Measurements from ENCODE around the gene GRIN1.

Gene GRIN1

GRCh38 chr9:137156567-137157375, 17.8 kb downstream of the GRIN1 start:
- H3K9me3 ChIP-seq (ENCODE audit: low read length): no peaks in the 10 kb centered on the region

GRCh38 chr9:137157618-137158415, 18.9 kb downstream of the GRIN1 start:
- Histone ChIP-seq H3K9me3 (ENCODE audit: low read length) (no peaks in the 10 kb centered on the region), H3K4me3 (ENCODE audit: low read length) (no peak overlapping the region), H3K27me3 (ENCODE audit: insufficient read depth, low read length) (peaks cover 71% of the 10 kb centered on the region), H3K36me3 (ENCODE audit: insufficient read depth, low read length) (no peaks in the 10 kb centered on the region), H2AFZ (ENCODE audit: low read depth, low read length) (no peak overlapping the region), H3K4me1 (ENCODE audit: insufficient read depth, low read length) (peaks cover 11% of the 10 kb centered on the region)

More at GRCh38 chr9:137156567-137157375, 17.8 kb downstream of the GRIN1 start:
- H3K36me3 ChIP-seq (ENCODE audit: insufficient read depth, low read length): no peaks in the 10 kb centered on the region
- H3K27me3 ChIP-seq (ENCODE audit: insufficient read depth, low read length): peaks cover 64% of the 10 kb centered on the region
- H3K4me1 ChIP-seq (ENCODE audit: insufficient read depth, low read length): peaks cover 7% of the 10 kb centered on the region
- H2AFZ ChIP-seq (ENCODE audit: low read depth, low read length): no peak overlapping the region
- H3K4me3 ChIP-seq (ENCODE audit: low read length): no peak overlapping the region

- H3K36me3 ChIP-seq (ENCODE audit: insufficient read depth, low read length): no peaks in the 10 kb centered on the region
- peaks cover 78% of the 10 kb centered on the region for H3K27me3 ChIP-seq (ENCODE audit: insufficient read depth, low read length)
- H3K9me3 ChIP-seq (ENCODE audit: low read length): no peaks in the 10 kb centered on the region
- H2AFZ ChIP-seq (ENCODE audit: low read depth, low read length): no peak overlapping the region
- H3K4me3 ChIP-seq (ENCODE audit: low read length): no peak overlapping the region
- peaks cover 11% of the 10 kb centered on the region for H3K4me1 ChIP-seq (ENCODE audit: insufficient read depth, low read length)
Observed at GRCh38 chr9:137158625-137159024, 19.7 kb downstream of the GRIN1 start.

- Histone ChIP-seq H2AFZ (ENCODE audit: low read depth, low read length) (no peak overlapping the region), H3K36me3 (ENCODE audit: insufficient read depth, low read length) (no peaks in the 10 kb centered on the region), H3K4me1 (ENCODE audit: insufficient read depth, low read length) (peaks cover 11% of the 10 kb centered on the region), H3K27me3 (ENCODE audit: insufficient read depth, low read length) (peaks cover 86% of the 10 kb centered on the region), H3K4me3 (ENCODE audit: low read length) (no peak overlapping the region), H3K9me3 (ENCODE audit: low read length) (no peaks in the 10 kb centered on the region)
Observed at GRCh38 chr9:137159105-137160053, 20.4 kb downstream of the GRIN1 start.

GRCh38 chr9:137160054-137160425, 21.1 kb downstream of the GRIN1 start:
- Histone ChIP-seq H3K9me3 (ENCODE audit: low read length) (no peaks in the 10 kb centered on the region), H3K36me3 (ENCODE audit: insufficient read depth, low read length) (no peaks in the 10 kb centered on the region), H3K4me1 (ENCODE audit: insufficient read depth, low read length) (peaks cover 17% of the 10 kb centered on the region), H3K4me3 (ENCODE audit: low read length) (no peak overlapping the region), H2AFZ (ENCODE audit: low read depth, low read length) (no peak overlapping the region), H3K27me3 (ENCODE audit: insufficient read depth, low read length) (peaks cover 88% of the 10 kb centered on the region)

GRCh38 chr9:137160716-137161557, 22.0 kb downstream of the GRIN1 start:
- H3K4me3 ChIP-seq (ENCODE audit: low read length): no peak overlapping the region
- H3K27me3 ChIP-seq (ENCODE audit: insufficient read depth, low read length): peaks cover 88% of the 10 kb centered on the region
- H2AFZ ChIP-seq (ENCODE audit: low read depth, low read length): no peak overlapping the region
- H3K4me1 ChIP-seq (ENCODE audit: insufficient read depth, low read length): peaks cover 17% of the 10 kb centered on the region
- H3K36me3 ChIP-seq (ENCODE audit: insufficient read depth, low read length): no peaks in the 10 kb centered on the region
- H3K9me3 ChIP-seq (ENCODE audit: low read length): no peaks in the 10 kb centered on the region

GRCh38 chr9:137161558-137162486, 22.9 kb downstream of the GRIN1 start:
- H2AFZ ChIP-seq (ENCODE audit: low read depth, low read length): no peak overlapping the region
- H3K36me3 ChIP-seq (ENCODE audit: insufficient read depth, low read length): no peaks in the 10 kb centered on the region
- H3K4me1 ChIP-seq (ENCODE audit: insufficient read depth, low read length): peaks cover 21% of the 10 kb centered on the region
- H3K9me3 ChIP-seq (ENCODE audit: low read length): no peaks in the 10 kb centered on the region
- H3K27me3 ChIP-seq (ENCODE audit: insufficient read depth, low read length): peaks cover 88% of the 10 kb centered on the region
- H3K4me3 ChIP-seq (ENCODE audit: low read length): no peak overlapping the region

- H2AFZ ChIP-seq (ENCODE audit: low read depth, low read length): no peak overlapping the region
- peaks cover 88% of the 10 kb centered on the region for H3K27me3 ChIP-seq (ENCODE audit: insufficient read depth, low read length)
- no peaks in the 10 kb centered on the region for H3K9me3 ChIP-seq (ENCODE audit: low read length)
- H3K4me3 ChIP-seq (ENCODE audit: low read length): peak overlapping the region; percentile 34
- no peaks in the 10 kb centered on the region for H3K36me3 ChIP-seq (ENCODE audit: insufficient read depth, low read length)
- H3K4me1 ChIP-seq (ENCODE audit: insufficient read depth, low read length): peaks cover 28% of the 10 kb centered on the region
Observed at GRCh38 chr9:137162505-137163364, 23.8 kb downstream of the GRIN1 start.

GRCh38 chr9:137163365-137163715, 24.4 kb downstream of the GRIN1 start:
- Histone ChIP-seq H3K36me3 (ENCODE audit: insufficient read depth, low read length) (no peaks in the 10 kb centered on the region), H3K27me3 (ENCODE audit: insufficient read depth, low read length) (peaks cover 85% of the 10 kb centered on the region), H3K4me1 (ENCODE audit: insufficient read depth, low read length) (peaks cover 33% of the 10 kb centered on the region), H2AFZ (ENCODE audit: low read depth, low read length) (no peak overlapping the region), H3K9me3 (ENCODE audit: low read length) (no peaks in the 10 kb centered on the region), H3K4me3 (ENCODE audit: low read length) (peak overlapping the region; percentile 34)

GRCh38 chr9:137163805-137164204, 24.9 kb downstream of the GRIN1 start:
- peaks cover 83% of the 10 kb centered on the region for H3K27me3 ChIP-seq (ENCODE audit: insufficient read depth, low read length)
- H3K9me3 ChIP-seq (ENCODE audit: low read length): no peaks in the 10 kb centered on the region
- no peaks in the 10 kb centered on the region for H3K36me3 ChIP-seq (ENCODE audit: insufficient read depth, low read length)
- no peak overlapping the region for H2AFZ ChIP-seq (ENCODE audit: low read depth, low read length)
- peaks cover 34% of the 10 kb centered on the region for H3K4me1 ChIP-seq (ENCODE audit: insufficient read depth, low read length)
- no peak overlapping the region for H3K4me3 ChIP-seq (ENCODE audit: low read length)

Data from neuron (in vitro differentiated cells).